HG02973 (cell line): Measurements from ENCODE around the gene KCNN4.

Source experiments
- ATAC-seq: cut with Tn5 transposase; IDR thresholded peaks from one replicate; pipeline ENCODE4 v1.9.1; 2021; ENCODE audit warnings: moderate library complexity; ENCODE audit not compliant: unreplicated experiment

Gene KCNN4

DNA sequence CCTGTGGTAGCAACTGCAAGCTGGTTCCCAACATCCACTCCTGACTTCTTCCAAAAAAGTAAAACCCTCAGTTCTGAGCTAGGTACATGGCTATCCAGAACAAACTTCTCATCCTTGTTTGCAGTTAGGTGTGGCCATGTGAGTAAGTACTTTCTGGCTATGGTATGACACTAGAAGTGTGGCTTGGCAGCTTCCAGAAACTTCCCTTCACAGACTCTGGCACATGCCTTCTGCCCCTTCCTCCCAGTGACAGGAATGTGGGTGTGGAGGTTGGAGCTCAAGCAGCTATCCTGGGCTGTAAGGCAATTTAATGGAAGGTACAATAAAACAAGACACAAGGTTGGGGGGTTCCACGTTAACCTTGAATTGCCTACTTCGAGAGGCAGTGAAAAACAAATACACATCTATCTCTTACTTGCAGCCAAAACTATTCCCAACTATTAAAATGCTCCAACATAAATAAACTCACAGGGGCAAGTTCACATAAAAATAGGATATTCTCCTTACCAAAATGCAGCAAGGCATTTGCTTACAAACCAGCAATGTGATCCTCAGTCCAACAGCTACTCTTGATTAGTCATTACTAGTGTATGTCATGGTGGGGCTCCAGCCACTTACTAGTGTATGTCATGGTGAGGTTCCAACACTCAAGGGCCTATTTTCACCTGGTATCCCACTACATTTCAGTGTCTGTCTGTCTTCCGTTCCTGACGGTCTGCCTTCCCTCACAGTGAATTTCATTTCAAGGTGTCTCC is 29.1 kb downstream of the KCNN4 start:
- no peak for ATAC-seq

- no peak for ATAC-seq
Measured at GRCh38 chr19:43749898-43750297, 30.9 kb downstream of the KCNN4 start.

GRCh38 chr19:43749152-43749551 is 31.6 kb downstream of the KCNN4 start:
- no peak for ATAC-seq

GRCh38 chr19:43748685-43749084 is 32.1 kb downstream of the KCNN4 start:
- no peak for ATAC-seq

GRCh38 chr19:43748205-43748594 is 32.6 kb downstream of the KCNN4 start:
- no peak for ATAC-seq

GRCh38 chr19:43747557-43748204 is 33.1 kb downstream of the KCNN4 start:
- ATAC-seq, result no peak

GRCh38 chr19:43743059-43743458 is 37.7 kb downstream of the KCNN4 start:
- ATAC-seq, result no peak

- ATAC-seq, result no peak
Measured at GRCh38 chr19:43741075-43741825, 39.5 kb downstream of the KCNN4 start.

- no peak for ATAC-seq
Measured at GRCh38 chr19:43739439-43740235, 41.1 kb downstream of the KCNN4 start.

DNA sequence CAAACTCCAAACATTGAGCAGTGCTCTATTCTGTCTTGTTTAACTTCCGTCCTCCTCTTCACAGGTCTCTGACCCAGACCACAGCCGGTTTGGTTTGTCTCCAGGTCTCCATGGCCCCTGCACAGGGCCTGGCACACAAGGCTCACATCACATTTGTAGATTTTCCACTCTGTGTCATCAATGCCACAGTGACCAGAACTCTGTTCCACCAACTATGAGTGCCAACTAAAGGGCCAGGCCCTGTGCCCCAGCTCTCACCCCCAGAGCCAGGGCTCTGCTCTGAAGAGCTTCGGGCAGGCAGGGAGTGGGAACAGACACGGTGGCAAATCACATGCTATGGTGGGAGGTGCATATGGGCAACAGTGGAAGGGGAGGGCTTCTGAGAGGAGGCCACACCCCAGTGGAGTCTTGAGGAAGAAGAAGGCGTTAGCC is 42.0 kb downstream of the KCNN4 start:
- ATAC-seq, result no peak

DNA sequence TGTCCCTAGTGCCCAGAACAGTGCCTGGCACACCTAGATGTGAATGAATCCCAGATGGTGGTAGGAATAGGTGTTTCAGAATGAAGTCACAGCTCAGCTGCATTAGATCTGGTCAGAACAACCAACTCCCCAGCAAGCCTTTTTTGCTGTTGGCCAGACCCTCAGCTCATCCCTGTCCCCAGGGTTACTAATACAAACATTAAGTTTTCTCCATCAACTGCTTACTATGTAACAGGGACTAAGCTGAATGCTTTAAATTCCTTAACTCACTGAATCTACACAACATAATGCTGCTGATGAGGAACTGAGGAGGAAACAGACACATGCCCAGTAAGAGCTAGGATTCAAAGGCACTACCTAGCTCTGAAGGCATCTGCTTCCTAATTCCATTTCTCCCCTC is 44.8 kb downstream of the KCNN4 start:
- ATAC-seq, result no peak

GRCh38 chr19:43735013-43735412 is 45.8 kb downstream of the KCNN4 start:
- no peak for ATAC-seq

GRCh38 chr19:43731846-43732245 is 48.9 kb downstream of the KCNN4 start:
- no peak for ATAC-seq

DNA sequence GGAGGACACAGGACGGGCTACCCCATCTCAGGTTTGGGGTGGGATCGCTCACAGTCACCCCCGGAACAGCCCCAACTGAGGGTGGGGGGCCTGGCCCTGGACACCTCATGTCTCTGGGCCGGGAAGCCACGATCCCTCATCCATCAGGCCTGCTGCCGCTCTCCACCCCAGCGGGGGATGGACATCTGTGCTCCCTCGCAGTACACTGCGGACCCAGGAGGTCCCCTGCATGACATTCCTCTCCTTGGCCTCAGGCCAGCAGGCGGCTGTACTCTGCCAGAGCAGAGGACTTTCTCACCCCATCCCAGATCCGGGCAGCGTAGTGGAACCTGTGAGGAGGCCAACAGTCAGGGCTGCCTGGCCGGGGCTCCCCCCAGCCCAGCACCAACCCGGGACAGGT is 49.4 kb downstream of the KCNN4 start:
- no peak for ATAC-seq

GRCh38 chr19:43729919-43730318 is 50.9 kb downstream of the KCNN4 start:
- no peak for ATAC-seq

- ATAC-seq, result no peak
Measured at GRCh38 chr19:43727593-43727853, 53.2 kb downstream of the KCNN4 start.

- no peak for ATAC-seq
Measured at GRCh38 chr19:43726736-43727592, 53.8 kb downstream of the KCNN4 start.

DNA sequence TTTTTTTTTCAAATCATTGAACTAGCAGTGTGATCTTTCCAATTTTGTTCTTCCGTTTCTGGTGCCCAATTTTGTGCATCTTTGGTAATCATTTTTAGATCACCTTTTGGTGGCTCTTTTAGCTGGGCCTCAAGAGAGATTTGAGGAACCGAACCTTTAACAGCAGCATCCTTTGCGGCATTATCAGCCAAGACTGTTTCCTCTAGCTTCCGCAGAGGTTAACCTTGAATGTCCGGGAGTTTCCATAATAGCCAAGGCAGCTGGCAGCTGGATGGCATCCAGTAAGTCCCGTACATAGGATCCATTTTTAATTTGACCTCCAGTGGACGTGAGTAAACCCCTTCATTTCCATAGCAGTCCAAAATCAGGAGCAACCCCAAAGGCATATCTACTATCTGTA is 55.3 kb downstream of the KCNN4 start:
- no peak for ATAC-seq

DNA sequence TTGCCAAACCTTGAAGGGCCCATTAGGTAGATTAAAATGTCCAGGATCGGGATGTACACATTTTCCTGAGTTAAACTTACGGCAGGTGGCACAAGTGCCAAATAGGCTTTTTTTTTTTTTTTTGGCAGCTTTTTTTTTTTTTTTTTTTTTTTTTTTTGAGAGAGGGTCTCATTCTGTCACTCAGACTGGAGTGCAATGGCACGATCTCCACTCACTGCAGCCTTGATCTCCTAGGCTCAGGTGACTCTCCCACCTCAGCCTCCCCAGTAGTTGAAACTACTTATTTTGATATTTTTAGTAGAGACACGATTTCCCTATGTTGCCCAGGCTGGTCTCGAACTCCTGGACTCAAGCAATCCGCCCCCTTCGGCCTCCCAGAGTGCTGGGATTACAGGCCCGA is 55.9 kb downstream of the KCNN4 start:
- ATAC-seq, result no peak

DNA sequence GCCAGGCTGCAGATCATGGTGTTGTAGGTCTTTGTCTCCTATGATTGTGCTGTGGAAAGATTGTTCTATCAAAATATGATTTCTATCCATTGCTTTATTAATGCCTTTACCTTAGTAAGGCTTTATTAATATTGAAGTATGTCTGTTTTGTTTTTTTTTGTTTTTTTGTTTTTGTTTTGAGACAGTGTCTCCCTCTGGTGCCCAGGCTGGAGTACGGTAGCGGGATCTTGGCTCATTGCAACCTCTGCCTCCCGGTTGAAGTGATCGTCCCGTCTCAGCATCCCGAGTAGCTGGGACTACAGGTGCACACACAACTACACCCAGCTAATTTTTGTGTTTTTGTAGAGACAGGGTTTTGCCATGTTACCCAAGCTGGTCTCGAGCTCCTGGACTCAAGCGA is 57.2 kb downstream of the KCNN4 start:
- ATAC-seq, result no peak
